Lower leg skin (tissue), 4 donors: ENCODE data around the gene PTPRCAP. TPM values are rescaled to one million over a fixed set of nuclear protein-coding genes. Genes with fewer than 3 reads are reported as not detected.
A peak's percentile ranks its signal among the peaks of the same experiment; 100 is the strongest.

Experiments used
- DNase-seq, 2 donors: peaks; one replicate each; pipeline ENCODE4 v3.0.0-alpha.2; 2019; ENCODE audit warnings: low spot score in 2 of 2
- H3K4me3 ChIP-seq: fragments of 200-600 bp; sonication (generic); 2 replicates; pipeline ENCODE4 v1.5.1; 2017; ENCODE audit warnings: mild to moderate bottlenecking, low read depth; ENCODE audit not compliant: poor library complexity, severe bottlenecking
- CTCF ChIP-seq, 3 donors: fragments of 450-650 bp; IDR thresholded peaks; one replicate each; pipeline ENCODE4 v1.5.1; 2016; ENCODE audit warnings: antibody characterized with exemption in 3 of 3, mild to moderate bottlenecking in 3 of 3, moderate library complexity in 2 of 3
- POLR2A ChIP-seq, 2 donors: fragments of 450-650 bp; IDR thresholded peaks; one replicate each; pipeline ENCODE4 v1.6.1; 2016 to 2017; ENCODE audit warnings: antibody characterized with exemption in 2 of 2, mild to moderate bottlenecking in 1 of 2, moderate library complexity in 1 of 2
- WGBS, 2 donors: methylation state at CpG; one replicate each; pipeline ENCODE4 v1.1.5; 2018; 5-methylcytosine and 5-hydroxymethylcytosine counted together
- intact Hi-C: fragments of 100-400 bp; cut with DNase I; formaldehyde crosslinking; loops from one replicate; pipeline ENCODE4 v1.15.0; 2023; ENCODE audit warnings: low total_unique reads
- total RNA-seq, 4 donors: library from RNA; depleted of rRNA; stranded (reverse); fragments of >200 nt; gene quantifications; one replicate each; pipeline ENCODE4 v1.1.0, GENCODE V29; 2016

The PTPRCAP gene
- total RNA-seq, 4 donors from 2014 or later = 1.6 to 2.9 (median 2.1) TPM

GRCh38 chr11:67400942-67401494, 36.5 kb downstream of the PTPRCAP start:
- intact Hi-C loops = no loop called here
- 4 to 8% methylated on average over 10 to 26 of the region's 27 CpGs for WGBS, 2 donors
- TF ChIP-seq CTCF (IDR thresholded peaks at IDR 0.05) = no peak
- no peak for DNase-seq
- H3K4me3 ChIP-seq = peak overlapping the region; percentile 92

DNA sequence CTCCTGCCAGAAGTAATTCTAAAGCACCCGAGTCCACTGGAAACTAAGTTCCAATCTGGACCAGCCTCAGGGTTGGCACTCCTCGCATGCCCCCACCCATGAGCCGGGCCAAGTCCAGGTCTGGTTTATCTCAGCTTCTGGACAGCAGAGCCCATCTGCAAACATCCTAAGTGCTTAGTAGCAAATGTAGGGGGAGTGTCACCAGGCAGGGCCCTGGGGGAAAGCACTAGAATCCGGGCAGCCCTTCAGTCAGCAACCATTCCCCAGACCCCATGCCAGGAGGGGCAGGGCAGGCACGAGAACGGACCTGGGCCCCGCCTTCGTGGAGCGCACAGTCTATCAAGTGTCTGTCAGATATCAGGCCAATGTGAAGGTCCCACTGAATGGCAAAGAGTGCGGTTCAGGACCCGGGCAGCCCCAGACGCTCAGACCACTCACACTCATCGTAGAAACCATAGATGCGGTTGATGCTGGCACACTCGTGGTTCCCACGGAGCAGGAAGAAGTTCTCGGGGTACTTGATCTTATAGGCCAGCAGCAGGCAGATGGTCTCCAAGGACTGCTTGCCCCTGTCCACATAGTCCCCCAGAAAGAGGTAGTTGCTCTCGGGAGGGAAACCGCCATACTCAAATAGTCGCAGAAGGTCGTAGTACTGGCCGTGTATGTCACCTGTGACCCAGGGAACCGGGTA, 37.1 kb downstream of the PTPRCAP start:
- no peak for DNase-seq
- H3K4me3 ChIP-seq = peak overlapping the region; percentile 92
- 24 to 34% methylated on average over 11 to 23 of the region's 23 CpGs for WGBS, 2 donors
- intact Hi-C loops = no loop called here
- TF ChIP-seq POLR2A (IDR thresholded peaks at IDR 0.05) = no peak
- no peak for TF ChIP-seq CTCF (IDR thresholded peaks at IDR 0.05)

DNA sequence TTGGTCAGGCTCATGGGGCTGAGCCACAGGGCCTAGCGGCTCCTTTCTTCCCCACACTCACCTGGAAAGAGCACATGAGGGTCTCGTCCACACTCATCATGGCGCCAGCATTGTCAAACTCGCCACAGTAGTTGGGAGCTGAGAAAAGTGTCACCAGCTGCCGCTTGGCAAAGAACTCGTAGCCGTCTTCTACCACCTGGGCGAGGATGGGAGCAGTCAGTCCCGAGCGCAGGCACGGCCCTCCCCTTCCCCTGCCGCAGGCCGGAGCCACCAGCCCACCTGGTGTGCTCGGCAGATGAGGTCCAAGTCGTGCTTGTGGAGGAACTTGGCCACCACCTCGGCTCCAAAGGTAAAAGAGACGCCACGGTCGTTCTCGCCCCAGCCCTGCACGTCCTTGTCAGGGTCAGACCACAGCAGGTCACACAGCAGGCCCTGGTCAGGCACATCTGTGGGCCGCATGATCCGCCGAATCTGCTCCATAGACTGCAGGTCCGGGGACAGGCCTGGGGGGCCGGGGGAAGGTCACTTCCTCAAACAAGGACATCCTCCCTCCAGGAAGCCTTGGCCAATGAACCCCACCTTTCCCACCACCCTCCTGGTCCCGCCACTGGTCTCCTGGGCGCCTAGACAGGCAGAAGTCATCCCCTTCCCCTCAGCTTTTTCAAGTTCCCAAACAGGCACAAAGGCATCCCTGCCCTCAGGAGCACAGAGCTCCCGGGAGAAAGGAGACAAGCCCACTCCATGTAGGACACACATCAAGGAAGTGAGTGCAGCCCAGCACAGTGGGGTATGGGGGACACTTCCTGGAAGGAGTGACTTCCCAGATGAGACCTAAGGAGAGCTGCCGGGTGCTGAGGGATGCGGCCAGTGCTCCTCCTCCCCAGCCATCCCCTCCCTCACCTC, 38.6 kb downstream of the PTPRCAP start:
- no peak for TF ChIP-seq CTCF (IDR thresholded peaks at IDR 0.05)
- no peak for TF ChIP-seq POLR2A (IDR thresholded peaks at IDR 0.05)
- intact Hi-C loops = loop anchor here (10.0 kb wide), 1 partner anchor 106 kb away; the partner anchor contains the start of genes CDK2AP2 and PITPNM1
- WGBS, 2 donors = 80 to 87% methylated on average over 18 to 31 of the region's 31 CpGs
- no peak for DNase-seq
- H3K4me3 ChIP-seq = no peak overlapping the region

DNA sequence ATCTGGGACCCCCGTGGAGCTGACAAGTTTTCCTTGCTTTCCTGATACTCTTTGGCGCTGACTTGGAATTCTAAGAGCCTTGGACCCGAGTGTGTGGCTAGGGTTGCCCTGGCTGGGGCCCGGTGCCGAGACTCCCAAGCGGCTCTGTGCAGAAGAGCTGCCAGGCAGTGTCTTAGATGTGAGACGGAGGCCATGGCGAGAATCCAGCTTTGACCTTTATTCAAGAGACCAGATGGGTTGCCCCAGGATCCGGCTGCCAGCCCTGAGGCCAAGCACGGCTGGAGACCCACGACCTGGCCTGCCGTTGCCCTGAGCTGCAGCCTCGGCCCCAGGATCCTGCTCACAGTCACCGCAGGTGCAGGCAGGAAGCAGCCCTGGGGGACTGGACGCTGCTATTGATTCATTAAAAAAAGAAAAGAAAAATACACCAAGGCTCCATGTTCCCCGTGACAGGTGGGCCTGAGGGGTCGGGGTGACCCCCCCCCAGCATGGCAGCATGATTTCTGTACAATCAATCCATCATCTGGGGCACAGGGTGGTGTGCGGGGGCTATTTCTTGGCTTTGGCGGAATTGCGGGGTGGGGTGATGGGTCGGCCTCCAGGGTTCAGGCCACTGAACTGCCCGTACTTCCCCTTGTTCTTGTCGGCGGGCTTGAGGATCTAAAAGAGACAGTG, 39.4 kb downstream of the PTPRCAP start:
- 84 to 86% methylated on average over 24 of the region's 24 CpGs for WGBS, 2 donors
- no peak for TF ChIP-seq POLR2A (IDR thresholded peaks at IDR 0.05)
- H3K4me3 ChIP-seq = no peak overlapping the region
- intact Hi-C loops = loop anchor here (10.0 kb wide), 1 partner anchor 107 kb away; the partner anchor contains the start of genes CDK2AP2 and PITPNM1
- DNase-seq = no peak

- TF ChIP-seq POLR2A (IDR thresholded peaks at IDR 0.05) = no peak
- no peak for TF ChIP-seq CTCF (IDR thresholded peaks at IDR 0.05)
- 73 to 89% methylated on average over 4 to 6 of the region's 6 CpGs for WGBS, 2 donors
- DNase-seq = no peak
- intact Hi-C loops = loop anchor here (10.0 kb wide), 1 partner anchor 107 kb away; the partner anchor contains the start of genes CDK2AP2 and PITPNM1
- no peak overlapping the region for H3K4me3 ChIP-seq
Observed at GRCh38 chr11:67397536-67397935, 39.9 kb downstream of the PTPRCAP start.
